Dermis microvascular lymphatic vessel endothelial cell (primary cell): ENCODE data around the gene ACAD10. TPM values are rescaled to one million over a fixed set of nuclear protein-coding genes. Genes with fewer than 3 reads are reported as not detected.
"Not testable (repeated sequence)": the region's sequence is repeated elsewhere in the genome, so short reads cannot be mapped to it uniquely, and the experiment has no call there.

Experiments used
- DNase-seq, 2 donors: peaks; one replicate each; pipeline versions ENCODE4 v3.0.0 to v3.0.0-alpha.2; 2010; ENCODE audit warnings: low read depth in 2 of 2
- total RNA-seq: library from RNA; depleted of rRNA; stranded (reverse); fragments of >200 nt; gene quantifications from 2 replicates; pipeline ENCODE4 v1.2.1, GENCODE V29; 2014

The ACAD10 gene
- total RNA-seq, 1 donor from 2014 or later: 7.6 TPM

GRCh38 chr12:111686574-111687105 is 787 bp downstream of the ACAD10 start:
- peak in 1 of 2 donors; percentile 23 for DNase-seq

- peak; percentile 16 to 40 for DNase-seq
Measured at GRCh38 chr12:111687255-111687654, 1.4 kb downstream of the ACAD10 start.

GRCh38 chr12:111687952-111688351 is 2.1 kb downstream of the ACAD10 start:
- DNase-seq: no peak

- DNase-seq: no peak
Measured at GRCh38 chr12:111691262-111691661, 5.4 kb downstream of the ACAD10 start.

GRCh38 chr12:111692575-111693210 is 6.8 kb downstream of the ACAD10 start:
- DNase-seq: peak in 1 of 2 donors; percentile 23

- DNase-seq: no peak
Measured at GRCh38 chr12:111693818-111694217, 8.0 kb downstream of the ACAD10 start.

GRCh38 chr12:111699962-111700361 is 14.1 kb downstream of the ACAD10 start:
- DNase-seq: no peak

GRCh38 chr12:111705672-111706071 is 19.8 kb downstream of the ACAD10 start:
- no peak for DNase-seq

GRCh38 chr12:111706145-111706544 is 20.3 kb downstream of the ACAD10 start:
- DNase-seq: no peak

- peak; percentile 67 to 72 for DNase-seq
Measured at GRCh38 chr12:111715279-111715678, 29.4 kb downstream of the ACAD10 start.

- not testable (repeated sequence) for DNase-seq
Measured at GRCh38 chr12:111719316-111719715, 33.5 kb downstream of the ACAD10 start.

- no peak for DNase-seq
Measured at GRCh38 chr12:111720457-111720856, 34.6 kb downstream of the ACAD10 start.

- DNase-seq: not testable (repeated sequence)
Measured at GRCh38 chr12:111723646-111724360, 38.0 kb downstream of the ACAD10 start.

- DNase-seq: no peak
Measured at GRCh38 chr12:111728795-111729194, 42.9 kb downstream of the ACAD10 start.

- no peak for DNase-seq
Measured at GRCh38 chr12:111730420-111730819, 44.6 kb downstream of the ACAD10 start.

GRCh38 chr12:111732786-111733185 is 46.9 kb downstream of the ACAD10 start:
- no peak for DNase-seq

GRCh38 chr12:111733340-111733915 is 47.6 kb downstream of the ACAD10 start:
- no peak for DNase-seq

GRCh38 chr12:111739524-111739923 is 53.7 kb downstream of the ACAD10 start:
- not testable (repeated sequence) for DNase-seq

GRCh38 chr12:111741235-111741812 is 55.5 kb downstream of the ACAD10 start:
- peak; percentile 94 to 99 for DNase-seq

- DNase-seq: no peak
Measured at GRCh38 chr12:111745211-111745610, 59.4 kb downstream of the ACAD10 start.

- DNase-seq: no peak
Measured at GRCh38 chr12:111747333-111747732, 61.5 kb downstream of the ACAD10 start.

GRCh38 chr12:111748151-111748672 is 62.4 kb downstream of the ACAD10 start:
- DNase-seq: peak; percentile 61 to 82
